Measurements from ENCODE around the gene STX8.

STX8 gene

GRCh38 chr17:9536061-9536460 lies 39.6 kb downstream of the STX8 start:
- no peak for TF ChIP-seq ZBTB44 (tag by site-specific recombination; IDR thresholded peaks at IDR 0.05)
- TF ChIP-seq ZFHX2 (tag by site-specific recombination; conservative IDR thresholded peaks at IDR 0.05) = no peak
- no peak for TF ChIP-seq PBX3 (CRISPR knock-in tag; IDR thresholded peaks at IDR 0.05)
- no peak for TF ChIP-seq ZBTB6 (tag by site-specific recombination; IDR thresholded peaks at IDR 0.05)
- TF ChIP-seq ZNF350 (tag by site-specific recombination; IDR thresholded peaks at IDR 0.05) = no peak
- TF ChIP-seq ZNF184 (tag by site-specific recombination; IDR thresholded peaks at IDR 0.05) = no peak
- TF ChIP-seq ZNF211 (tag by site-specific recombination; IDR thresholded peaks at IDR 0.05; ENCODE audit: low read depth) = no peak
- TF ChIP-seq ZNF274 (IDR thresholded peaks at IDR 0.05; ENCODE audit: low read length) = no peak
- no peak for TF ChIP-seq ZNF274 (tag by site-specific recombination; IDR thresholded peaks at IDR 0.05; ENCODE audit: borderline replicate concordance)
- no peak for TF ChIP-seq ZNF280D (tag by site-specific recombination; IDR thresholded peaks at IDR 0.05)
- no peak for TF ChIP-seq EGR2 (tag by site-specific recombination; IDR thresholded peaks at IDR 0.05; ENCODE audit: low read depth)
- no peak for TF ChIP-seq ZNF146 (tag by site-specific recombination; IDR thresholded peaks at IDR 0.05)
- TF ChIP-seq SCRT1 (tag by site-specific recombination; IDR thresholded peaks at IDR 0.05; ENCODE audit: borderline replicate concordance) = no peak
- TF ChIP-seq ZFP3 (tag by site-specific recombination; IDR thresholded peaks at IDR 0.05; ENCODE audit: low read depth) = no peak
- TF ChIP-seq ZNF639 (tag by site-specific recombination; IDR thresholded peaks at IDR 0.05) = no peak
- TF ChIP-seq ZNF610 (tag by site-specific recombination; IDR thresholded peaks at IDR 0.05; ENCODE audit: borderline replicate concordance) = no peak
- no peak for TF ChIP-seq ZNF302 (tag by site-specific recombination; IDR thresholded peaks at IDR 0.05; ENCODE audit: low read depth)
- no peak for TF ChIP-seq ZNF585B (tag by site-specific recombination; IDR thresholded peaks at IDR 0.05)
- H3K9me3 ChIP-seq (ENCODE audit: control insufficient read depth, insufficient read depth, low read depth, low read length) = no peaks in the 10 kb centered on the region
- ChIA-PET CTCF (interaction anchor here (1.2 kb wide), 1 partner anchor 19 kb away, joined by 4 read pairs; no protein-coding TSS in a partner anchor), POLR2A (no interaction called here)
- peaks cover 5% of the 10 kb centered on the region for H3K4me1 ChIP-seq (ENCODE audit: control insufficient read depth, insufficient read depth, low read length)
- H3K36me3 ChIP-seq (ENCODE audit: control insufficient read depth in 2 of 2, insufficient read depth in 1 of 2, low read length in 2 of 2) = peaks cover 0 to 4% of the 10 kb centered on the region in 2 experiments; a peak in 1 of 3 replicates
- H3K4me3 ChIP-seq (ENCODE audit: low read depth, low read length) = no peak overlapping the region
- H3K27ac ChIP-seq (ENCODE audit: extremely low read depth, low read depth, low read length) = no peak overlapping the region

Measured in HEK293 (cell line).